HG02678 (cell line): Measurements from ENCODE around the gene CDKL4.
A peak's percentile ranks its signal among the peaks of the same experiment; 100 is the strongest.
"Not testable (repeated sequence)": the region's sequence is repeated elsewhere in the genome, so short reads cannot be mapped to it uniquely, and the experiment has no call there.

Experiments used
- ATAC-seq: cut with Tn5 transposase; IDR thresholded peaks from one replicate; pipeline ENCODE4 v1.9.1; 2021; ENCODE audit warnings: mild to moderate bottlenecking, moderate library complexity; ENCODE audit not compliant: unreplicated experiment

CDKL4 gene

DNA sequence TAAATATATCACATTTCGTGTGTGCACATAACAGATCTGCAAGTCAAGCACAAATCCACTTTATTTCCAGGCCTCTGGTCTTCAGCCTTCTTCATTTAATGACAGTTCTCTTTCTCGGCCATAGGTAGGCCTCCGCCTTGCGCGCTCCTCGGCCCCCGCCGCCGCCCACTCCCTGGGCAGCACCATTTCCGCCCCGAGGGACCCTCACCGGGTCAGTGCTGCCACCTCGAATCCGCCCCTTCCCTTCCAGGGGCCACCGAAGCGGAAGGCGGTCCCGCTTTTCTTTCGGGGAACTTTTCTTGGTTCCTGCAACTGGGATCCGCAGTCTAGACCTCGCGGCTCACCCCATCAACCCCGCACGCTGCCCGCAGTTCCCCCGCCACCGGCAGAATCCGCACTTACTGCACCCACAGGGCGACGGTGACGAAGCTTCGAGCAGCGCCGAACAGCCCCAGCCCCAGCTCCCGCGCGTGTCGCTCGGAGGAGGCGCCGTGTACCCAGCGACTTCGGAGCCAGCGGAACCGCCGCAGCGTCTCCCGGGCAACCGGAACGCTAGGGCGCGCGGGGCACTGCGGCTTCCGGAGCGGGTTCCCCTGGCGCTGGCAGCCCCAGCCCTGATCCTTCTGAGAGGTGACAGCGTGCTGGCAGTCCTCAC lies at the start of gene CDKL4:
TSS of gene CDKL4 (minus strand) at position 502 of the 655 bp plus-strand sequence.
- ATAC-seq = no peak

DNA sequence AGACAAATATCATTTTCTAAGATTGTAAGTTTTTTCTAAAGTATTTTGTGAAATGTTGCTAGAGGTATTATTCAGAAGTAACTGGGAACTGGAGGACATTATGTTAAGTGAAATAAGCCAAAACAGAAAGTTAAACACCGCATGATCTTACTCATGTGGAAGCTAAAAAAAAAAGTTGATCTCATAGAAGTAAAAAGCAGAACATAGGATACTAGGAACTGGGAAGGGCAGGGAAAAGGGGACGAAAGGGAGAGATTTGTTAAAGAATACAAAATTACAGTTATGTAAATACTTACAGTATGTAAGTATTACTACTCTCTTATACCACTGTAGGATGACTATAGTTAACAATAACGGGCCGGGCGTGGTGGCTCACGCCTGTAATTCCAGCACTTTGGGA lies 46.7 kb upstream of the CDKL4 start:
- ATAC-seq = no peak

DNA sequence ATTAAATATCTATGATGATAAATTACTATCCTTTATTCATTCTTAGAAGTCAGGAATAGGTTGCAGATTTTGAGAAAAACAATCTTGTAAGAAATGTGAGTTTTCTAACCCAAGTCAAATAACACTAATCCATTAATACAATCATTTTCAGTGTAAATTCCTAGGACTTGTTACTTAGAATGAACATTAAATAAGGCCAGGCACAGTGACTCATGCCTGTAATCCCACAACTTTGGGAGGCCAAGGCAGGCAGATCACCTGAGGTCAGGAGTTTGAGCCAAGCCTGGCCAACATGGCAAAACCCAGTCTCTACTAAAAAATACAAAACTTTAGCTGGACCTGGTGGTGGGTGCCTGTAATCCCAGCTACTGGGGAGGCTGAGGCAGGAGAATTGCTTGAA lies 45.8 kb upstream of the CDKL4 start:
- ATAC-seq = no peak

DNA sequence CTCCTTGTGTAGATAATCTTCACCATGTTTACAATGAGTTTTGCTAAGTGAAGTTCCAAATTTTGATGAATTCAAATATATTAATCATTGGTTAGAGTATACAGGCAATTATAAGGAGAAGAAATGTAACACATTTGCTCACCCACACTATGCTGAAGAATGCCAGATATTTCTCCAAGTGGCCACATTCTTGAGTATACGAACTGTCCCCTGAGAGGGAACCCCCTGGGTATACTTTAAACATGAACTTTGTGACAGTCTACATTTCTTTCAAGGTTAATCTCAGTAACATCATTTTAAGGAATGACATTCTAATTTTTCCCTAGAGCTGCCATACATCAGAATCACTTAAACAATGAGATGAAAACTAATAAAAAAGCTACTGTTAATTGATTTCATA lies 39.8 kb upstream of the CDKL4 start:
- ATAC-seq = no peak

DNA sequence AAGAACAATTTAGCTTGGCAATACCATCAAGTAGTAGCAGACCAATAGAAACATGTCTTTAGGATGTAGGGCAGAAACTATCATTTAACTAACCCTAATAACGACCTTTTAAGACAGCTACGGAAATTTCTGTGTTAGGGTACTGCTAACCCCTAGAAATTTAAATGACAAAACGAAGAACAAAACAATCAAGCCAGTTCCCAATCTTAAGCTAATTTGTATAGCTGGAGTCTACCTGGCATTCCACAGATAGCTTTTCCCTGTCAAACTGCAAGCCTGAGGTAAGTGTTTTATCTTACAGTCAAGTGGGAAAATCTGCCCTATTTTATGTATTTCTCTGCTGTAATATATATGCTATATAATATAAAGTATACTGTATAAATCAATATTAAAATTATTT lies 37.6 kb upstream of the CDKL4 start:
- no peak for ATAC-seq

DNA sequence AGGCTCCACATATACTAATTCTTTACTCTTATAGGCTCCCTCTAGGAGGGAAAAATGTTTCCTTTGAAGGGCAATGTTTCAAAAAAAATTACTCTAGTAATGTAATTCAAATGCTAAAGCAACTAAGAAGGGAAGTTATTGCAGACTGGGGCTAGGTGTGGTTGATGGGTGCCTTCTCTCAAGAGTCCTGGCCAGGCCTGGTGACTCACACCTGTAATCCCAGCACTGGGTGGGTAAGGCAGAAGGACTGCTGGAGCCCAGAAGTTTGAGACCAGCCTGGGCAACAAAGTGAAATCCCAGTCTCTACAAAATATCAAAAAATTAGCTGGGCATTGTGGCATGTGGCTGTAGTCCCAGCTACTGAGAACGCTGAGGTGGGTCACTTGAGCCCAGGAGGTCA lies 31.2 kb upstream of the CDKL4 start:
- no peak for ATAC-seq

DNA sequence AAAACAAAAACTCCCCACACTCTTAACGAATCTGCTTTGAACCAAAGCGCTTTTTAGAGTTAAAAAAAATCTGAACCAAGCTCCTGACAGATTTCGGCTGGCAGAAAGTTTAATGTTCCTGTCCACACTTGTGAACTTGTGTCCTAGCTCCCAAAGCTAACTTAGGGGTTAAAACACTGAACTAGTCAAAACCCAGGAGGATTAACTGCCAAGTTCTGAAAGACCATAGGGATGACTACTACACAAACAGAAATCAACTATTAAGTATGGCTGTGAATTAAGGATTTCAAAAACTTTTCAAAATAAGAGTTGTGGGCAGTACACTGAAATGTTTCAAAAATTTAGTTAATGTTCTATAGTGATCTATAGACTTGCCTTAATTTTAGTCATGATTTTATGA lies 26.2 kb upstream of the CDKL4 start:
- no peak for ATAC-seq

DNA sequence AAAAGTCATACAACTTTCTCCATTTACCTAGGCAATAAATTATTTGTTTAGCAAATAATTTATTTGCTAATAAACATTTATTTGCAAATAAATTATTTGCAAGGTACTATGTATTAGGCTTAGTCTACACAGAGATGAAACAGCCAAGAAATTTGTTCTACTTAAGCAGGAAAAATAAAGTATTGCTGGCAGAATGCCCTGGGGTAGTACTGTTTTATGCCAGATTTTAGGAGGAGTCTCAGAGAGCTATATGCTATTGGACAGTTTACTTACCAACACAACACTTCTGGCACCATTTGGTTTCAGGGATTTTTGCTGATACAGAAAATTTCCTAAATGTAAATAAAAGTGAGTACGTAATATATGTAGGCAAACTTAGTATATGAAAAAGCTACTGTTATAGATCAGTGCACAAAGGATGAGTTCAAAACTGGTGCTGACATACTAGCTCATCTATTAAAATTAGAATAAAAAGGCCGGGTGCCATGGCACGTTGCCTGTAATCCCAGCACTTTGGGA lies 23.2 kb upstream of the CDKL4 start:
- ATAC-seq = no peak

DNA sequence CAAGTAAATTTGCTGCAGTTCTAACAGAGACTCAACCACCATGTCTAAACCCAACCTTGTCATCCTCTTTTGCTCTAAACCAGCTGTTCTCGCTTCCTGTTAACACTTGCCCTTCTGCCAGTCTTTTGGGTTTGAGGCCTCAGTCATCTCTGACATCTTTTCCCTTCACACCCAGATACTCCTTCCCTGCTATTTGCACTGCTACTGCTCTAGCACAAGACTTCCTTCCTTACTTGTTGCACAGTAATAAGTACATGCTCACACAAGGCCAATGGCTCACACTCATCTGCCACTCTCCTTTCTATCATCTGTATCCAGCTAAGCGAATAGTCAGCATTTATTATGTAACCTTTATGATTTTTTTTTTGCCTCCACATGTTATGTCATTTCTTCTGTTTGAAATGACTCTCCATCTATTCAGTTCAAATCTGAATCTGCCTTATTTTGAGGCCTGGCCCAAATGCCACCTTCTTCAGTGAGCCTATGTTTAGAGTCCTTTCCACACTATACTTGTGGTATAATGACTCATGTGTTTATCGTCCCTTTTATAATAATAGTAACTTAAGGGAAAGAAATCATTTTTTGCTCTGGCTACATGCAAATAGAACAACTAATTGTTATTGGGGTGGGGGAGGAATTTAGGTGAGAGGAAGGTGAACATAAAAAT lies 22.5 kb upstream of the CDKL4 start:
- peak; percentile 55 for ATAC-seq

DNA sequence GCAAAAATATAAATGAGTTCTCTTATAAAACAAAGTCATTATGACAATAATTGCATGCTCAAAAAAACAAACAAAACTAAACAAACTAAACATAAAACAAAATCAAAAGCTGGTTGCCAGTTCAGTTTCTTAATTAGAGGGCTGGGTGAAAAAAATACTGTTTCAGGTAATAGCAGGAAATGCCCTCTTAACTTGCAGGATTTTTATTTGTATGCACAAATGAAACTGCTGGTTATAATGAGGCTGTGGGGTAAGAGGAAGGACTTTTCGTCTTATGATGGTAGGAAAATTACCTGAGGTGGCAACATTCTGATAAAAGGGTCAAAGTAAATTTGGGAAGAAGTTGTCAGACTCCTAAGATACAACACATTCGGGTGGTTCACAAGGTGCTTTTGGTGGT lies 21.5 kb upstream of the CDKL4 start:
- no peak for ATAC-seq

DNA sequence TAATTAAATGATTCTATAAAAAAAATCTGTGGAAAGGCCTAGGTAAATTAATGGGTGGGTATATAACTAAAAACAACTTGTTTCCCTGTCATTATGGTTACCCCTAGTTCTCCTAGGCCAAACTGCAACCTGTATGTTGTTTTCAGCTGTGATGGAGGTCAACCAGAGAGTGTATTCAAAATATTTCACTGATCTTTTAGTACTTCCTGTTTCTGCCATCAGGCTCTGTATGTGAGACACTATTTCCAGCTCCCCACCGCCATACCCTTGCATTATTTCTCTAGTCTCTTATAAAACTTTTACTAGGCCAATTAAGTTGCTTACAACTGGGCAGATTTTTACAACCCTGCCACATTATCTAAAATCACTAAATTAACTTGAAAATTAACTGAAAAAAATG lies 21.0 kb upstream of the CDKL4 start:
- ATAC-seq = peak; percentile 70

DNA sequence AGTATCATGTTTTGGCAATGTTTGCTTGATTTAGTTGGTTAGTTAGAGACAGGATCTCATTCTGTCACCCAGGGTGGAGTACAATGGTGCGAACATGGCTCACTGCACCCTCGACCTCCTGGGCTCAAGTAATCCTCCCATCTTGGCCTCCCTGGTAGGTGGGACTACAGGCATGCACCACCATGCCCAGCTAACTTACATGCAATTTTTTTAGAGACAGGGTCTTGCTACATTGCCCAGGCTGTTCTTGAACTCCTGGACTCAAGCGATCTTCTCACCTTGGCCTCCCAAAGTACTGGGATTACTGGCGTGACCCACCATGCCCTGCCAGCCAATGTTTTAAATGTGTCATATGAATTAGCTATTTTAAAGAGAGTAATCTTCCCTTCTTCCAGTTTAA lies 16.3 kb upstream of the CDKL4 start:
- no peak for ATAC-seq

DNA sequence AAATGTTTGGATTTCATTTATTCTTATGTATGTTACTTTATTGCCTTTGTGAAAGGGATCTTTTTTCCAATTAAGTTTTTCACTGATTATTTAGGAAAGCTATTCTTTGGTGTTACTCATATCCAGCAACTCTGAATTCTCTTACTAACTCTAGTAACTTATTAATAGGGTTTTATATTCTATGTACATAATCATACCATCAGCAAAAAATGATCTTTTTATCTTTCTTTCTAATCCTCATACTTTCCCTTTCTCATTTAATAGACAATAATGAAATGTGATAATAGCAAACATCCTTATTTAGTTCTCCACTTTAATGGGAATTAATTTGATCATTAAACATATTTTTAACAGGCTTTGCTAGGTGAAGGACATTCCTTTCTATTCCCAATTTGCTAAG lies 12.3 kb upstream of the CDKL4 start:
- ATAC-seq = no peak

DNA sequence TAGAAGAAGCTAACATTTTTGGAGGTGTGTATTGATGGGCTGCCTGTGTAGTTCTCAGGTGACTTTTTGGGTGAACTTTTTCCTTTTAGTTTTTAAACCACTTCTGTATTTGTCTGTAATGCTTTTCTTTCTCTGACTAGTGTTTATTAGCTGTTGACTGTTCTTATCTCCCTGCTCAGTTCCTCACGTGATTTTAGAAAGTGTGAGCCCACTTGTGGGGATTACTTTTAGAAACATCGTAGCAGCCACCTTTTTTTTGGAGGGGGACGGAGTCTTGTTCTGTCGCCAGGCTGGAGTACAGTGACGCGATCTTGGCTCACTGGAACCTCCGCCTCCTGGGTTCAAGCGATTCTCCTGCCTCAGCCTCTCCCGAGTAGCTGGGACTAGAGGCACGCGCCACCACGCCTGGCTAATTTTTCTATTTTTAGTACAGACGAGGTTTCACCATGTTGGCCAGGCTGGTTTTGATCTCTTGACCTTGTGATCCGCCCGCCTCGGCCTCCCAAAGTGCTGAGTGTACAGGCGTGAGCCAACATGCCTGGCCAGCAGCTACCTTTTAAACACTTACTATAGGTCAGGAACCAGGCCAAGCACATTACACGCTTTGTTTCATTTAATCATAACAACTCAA lies 9.2 kb upstream of the CDKL4 start:
- ATAC-seq = no peak

DNA sequence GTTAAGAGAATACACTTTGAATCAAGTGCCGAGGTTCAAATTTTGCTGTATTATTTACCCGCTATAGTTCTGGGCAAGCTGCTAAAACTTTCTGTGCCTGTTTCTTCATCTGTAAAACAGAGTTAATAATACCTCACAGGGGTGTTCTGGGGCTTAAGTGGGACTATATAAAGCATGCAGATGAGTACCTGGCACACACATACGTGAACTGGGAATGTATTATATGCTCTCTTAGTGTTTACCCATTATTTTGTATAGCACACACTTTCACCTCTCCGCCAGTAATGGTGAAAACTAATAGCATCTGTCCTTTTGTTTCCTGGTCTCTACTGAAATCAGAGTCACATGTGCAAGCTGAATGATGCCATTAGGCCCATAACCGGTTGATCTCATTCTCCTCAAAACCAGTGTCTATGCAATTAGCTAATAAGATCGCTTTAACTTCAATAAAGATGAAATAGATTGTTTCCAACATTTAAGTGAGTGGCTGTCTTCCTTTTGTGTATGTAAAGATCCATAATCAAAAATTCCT lies 3.8 kb upstream of the CDKL4 start:
- no peak for ATAC-seq

DNA sequence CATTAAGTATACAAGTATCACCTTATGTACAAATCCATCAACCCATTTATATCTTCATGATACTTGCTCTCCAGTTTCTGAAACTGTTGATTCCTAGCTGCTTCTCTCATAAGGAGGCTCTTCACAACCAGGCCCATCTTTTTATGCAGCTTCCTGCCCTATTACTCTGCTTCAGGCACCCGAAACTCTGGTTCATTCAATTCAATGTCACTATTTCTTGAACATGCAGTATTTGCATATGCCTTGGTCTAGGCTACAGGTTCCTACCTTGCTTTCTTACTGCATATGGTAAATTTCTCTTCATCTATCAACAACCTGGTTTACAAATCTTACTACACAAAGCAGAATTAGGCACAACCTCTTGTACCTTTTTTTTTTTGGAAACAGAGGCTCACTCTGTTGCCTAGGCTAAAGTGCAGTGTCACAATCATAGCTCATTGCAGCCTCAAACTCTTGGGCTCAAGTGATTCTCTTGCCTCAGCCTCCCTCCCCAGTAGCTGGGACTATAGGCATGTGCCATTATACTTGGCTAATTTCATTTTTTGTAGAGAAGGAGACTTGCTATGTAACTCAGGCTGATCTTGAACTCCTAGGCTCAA lies 2.7 kb upstream of the CDKL4 start:
- ATAC-seq = no peak

DNA sequence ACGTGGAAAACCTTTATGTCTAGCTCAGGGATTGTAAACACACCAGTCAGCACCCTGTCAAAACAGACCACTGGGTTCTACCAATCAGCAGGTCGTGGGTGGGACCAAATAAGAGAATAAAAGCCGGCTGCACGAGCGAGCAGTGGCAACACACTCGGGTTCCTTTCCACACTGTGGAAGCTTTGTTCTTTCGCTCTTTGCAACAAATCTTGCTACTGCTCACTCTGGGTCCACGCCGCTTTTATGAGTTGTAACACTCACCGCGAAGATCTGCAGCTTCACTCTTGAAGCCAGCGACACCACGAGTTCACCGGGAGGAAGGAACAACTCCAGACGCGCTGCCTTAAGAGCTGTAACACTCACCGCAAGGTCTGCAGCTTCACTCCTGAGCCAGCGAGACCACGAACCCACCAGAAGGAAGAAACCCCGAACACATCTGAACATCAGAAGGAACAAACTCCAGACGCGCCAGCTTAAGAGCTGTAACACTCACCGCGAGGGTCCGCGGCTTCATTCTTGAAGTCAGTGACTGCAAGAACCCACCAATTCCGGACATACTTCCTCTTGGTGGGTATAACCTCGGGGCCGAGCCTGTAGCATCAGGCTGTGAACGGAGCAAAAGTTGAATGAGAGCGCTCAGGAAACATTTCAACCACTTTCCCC lies 1.3 kb upstream of the CDKL4 start:
- not testable (repeated sequence) for ATAC-seq

DNA sequence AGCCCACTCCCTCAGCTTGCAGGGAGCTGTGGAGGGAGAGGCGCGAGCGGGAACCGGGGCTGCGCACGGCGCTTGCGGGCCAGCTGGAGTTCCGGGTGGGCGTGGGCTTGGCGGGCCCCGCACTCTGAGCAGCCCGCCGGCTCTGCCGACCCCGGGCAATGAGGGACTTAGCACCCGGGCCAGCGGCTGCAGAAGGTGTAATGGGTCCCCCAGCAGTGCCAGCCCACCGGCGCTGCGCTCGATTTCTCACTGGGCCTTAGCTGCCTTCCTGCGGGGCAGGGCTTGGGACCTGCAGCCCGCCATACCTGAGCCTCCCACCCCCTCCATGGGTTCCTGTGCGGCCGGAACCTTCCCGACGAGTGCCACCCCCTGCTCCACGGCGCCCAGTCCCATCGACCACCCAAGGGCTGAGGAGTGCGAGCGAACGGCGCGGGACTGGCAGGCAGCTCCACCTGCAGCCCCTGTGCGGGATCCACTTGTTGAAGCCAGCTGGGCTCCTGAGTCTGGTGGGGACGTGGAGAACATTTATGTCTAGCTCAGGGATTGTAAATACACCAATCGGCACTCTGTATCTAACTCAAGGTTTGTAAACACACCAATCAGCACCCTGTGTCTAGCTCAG lies 582 bp upstream of the CDKL4 start:
- not testable (repeated sequence) for ATAC-seq

DNA sequence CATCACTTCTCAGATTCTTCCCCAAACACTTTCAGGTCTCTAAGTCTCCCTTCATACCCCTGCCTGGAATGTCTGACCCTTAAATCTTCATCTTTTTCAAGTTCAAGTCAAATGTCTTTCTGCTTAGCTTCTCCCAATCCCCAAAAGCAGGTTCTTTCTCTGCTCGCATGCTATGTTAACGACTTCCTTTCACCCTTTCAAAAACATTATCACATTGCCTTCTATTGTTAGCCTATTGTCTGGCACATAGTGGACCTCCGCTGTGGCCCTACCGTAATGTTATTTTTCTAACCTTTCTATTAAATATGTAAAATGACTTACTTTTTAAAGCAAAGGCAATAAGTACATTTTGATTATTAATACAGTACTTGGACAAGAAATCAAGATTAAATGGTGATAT lies 2.2 kb downstream of the CDKL4 start:
- ATAC-seq = no peak

DNA sequence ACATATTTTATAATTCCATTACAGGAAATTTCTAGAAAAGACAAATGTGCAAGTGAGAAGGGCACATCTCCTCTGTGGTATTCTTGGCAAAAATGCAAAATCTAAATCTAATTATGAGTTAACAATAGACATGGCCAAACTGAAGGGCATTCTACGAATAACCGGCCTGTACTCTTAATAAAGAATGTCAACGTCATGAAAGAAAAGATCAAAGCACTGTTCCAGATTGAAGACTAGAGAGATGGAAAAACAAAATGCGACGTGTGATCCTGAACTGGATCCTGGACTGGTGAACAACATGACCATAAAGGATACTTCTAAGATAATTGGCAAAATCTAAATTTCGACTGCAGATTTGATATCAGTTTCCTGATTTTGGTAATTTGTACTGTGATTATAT lies 3.0 kb downstream of the CDKL4 start:
- ATAC-seq = no peak

DNA sequence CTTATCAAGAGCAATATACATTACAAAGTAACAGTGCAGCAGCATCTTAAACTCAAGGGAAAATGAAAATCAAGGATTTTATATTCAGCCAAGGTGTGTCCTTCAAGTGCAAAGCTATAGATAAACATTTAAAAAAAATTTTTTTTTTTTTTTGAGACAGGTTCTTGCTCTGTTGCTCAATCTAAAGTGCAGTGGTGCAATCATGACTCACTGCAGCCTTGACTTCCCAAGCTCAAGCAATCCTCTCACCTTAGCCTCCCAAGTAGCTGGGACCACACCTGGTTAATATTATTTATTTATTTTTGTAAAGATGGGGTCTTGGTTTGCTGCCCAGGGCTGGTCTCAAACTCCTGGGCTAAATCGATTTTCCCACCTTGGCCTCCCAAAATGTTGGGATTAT lies 9.0 kb downstream of the CDKL4 start:
- ATAC-seq = no peak
